GM12873 (cell line): ENCODE measurements around the gene PCK2.

ENCODE experiments used
- CTCF ChIP-seq: IDR thresholded peaks from 2 replicates; pipeline ENCODE4 v1.5.1; 2012; ENCODE audit warnings: low read depth, mild to moderate bottlenecking, moderate library complexity, low read length, control low read depth; ENCODE audit not compliant: insufficient read depth; ENCODE audit errors: missing control alignments

The PCK2 gene

GRCh38 chr14:24089890-24090289, 4.2 kb upstream of the PCK2 start:
- no peak for TF ChIP-seq CTCF

- TF ChIP-seq CTCF: no peak
These were observed 2.0 kb upstream of the PCK2 start for GRCh38 chr14:24092110-24092504.

- no peak for TF ChIP-seq CTCF
These were observed 1.5 kb upstream of the PCK2 start for GRCh38 chr14:24092505-24093206.

GRCh38 chr14:24093207-24093900, 757 bp upstream of the PCK2 start:
- no peak for TF ChIP-seq CTCF

GRCh38 chr14:24094841-24095270, 745 bp downstream of the PCK2 start:
- no peak for TF ChIP-seq CTCF

- TF ChIP-seq CTCF: no peak
These were observed 1.4 kb downstream of the PCK2 start for GRCh38 chr14:24095271-24096068.
